Measurements from ENCODE around the gene CXCL3. TPM values are rescaled to one million over a fixed set of nuclear protein-coding genes. Genes with fewer than 3 reads are reported as not detected.

Gene CXCL3
- total and polyA plus RNA-seq, 9 of the 15 experiments (the other 6 are each of a cell fraction or from before 2014, with no cell fraction given), result 2.3 to 8.9 (median 6.1) TPM

- TF ChIP-seq CTBP1 (IDR thresholded peaks at IDR 0.05; ENCODE audit: borderline replicate concordance) (no peak), ATF2 (CRISPR knock-in tag; IDR thresholded peaks at IDR 0.05) (no peak), ZNF197 (CRISPR knock-in tag; IDR thresholded peaks at IDR 0.05; ENCODE audit: low read depth) (0 out of 2 replicates have a peak, but pooled peaks have one; percentile 57), ZNF134 (CRISPR knock-in tag; conservative IDR thresholded peaks at IDR 0.05) (no peak), MTA2 (IDR thresholded peaks at IDR 0.05; ENCODE audit: low read depth) (no peak), NRF1 (conservative IDR thresholded peaks at IDR 0.05 in 1 of 2, IDR thresholded peaks at IDR 0.05 in 1 of 2) (no peak), ZMIZ1 (IDR thresholded peaks at IDR 0.05; ENCODE audit: low read depth in 2 of 2, low read length in 2 of 2) (no peak), GABPB1 (CRISPR knock-in tag; IDR thresholded peaks at IDR 0.05) (no peak), ZEB2 (IDR thresholded peaks at IDR 0.05) (no peak), HES1 (IDR thresholded peaks at IDR 0.05; ENCODE audit: low read depth) (no peak), RB1 (IDR thresholded peaks at IDR 0.05; ENCODE audit: low read depth) (no peak), ZNF121 (CRISPR knock-in tag; conservative IDR thresholded peaks at IDR 0.05) (no peak), KDM2B (CRISPR knock-in tag; IDR thresholded peaks at IDR 0.05) (no peak), ZNF57 (CRISPR knock-in tag; IDR thresholded peaks at IDR 0.05) (no peak), SAFB (IDR thresholded peaks at IDR 0.05; ENCODE audit: borderline replicate concordance, low read depth, low read length) (no peak), POU5F1 (IDR thresholded peaks at IDR 0.05; ENCODE audit: borderline replicate concordance, low read depth, low read length, partially characterized antibody) (no peak)
These were observed 20.8 kb upstream of the CXCL3 start (continued) for GRCh38 chr4:74059161-74059829.

All from K562 (cell line).